Mucosa of descending colon (tissue), 3 donors: ENCODE measurements around the gene QRICH1. TPM values are rescaled to one million over a fixed set of nuclear protein-coding genes. Genes with fewer than 3 reads are reported as not detected.

Experiments used
- ATAC-seq: fragments of 200-7000 bp; cut with Tn5 transposase; one replicate; pipeline ENCODE4 v1.9.1; 2020; ENCODE audit warnings: mild to moderate bottlenecking, moderate library complexity
- DNase-seq, 3 donors: peaks; one replicate each; pipeline ENCODE4 v3.0.0-alpha.2; 2020
- H3K36me3 ChIP-seq: fragments of 200-600 bp; one replicate; pipeline ENCODE4 v1.8.0; 2021; ENCODE audit warnings: low read depth, mild to moderate bottlenecking
- H3K4me1 ChIP-seq: fragments of 200-600 bp; one replicate; pipeline ENCODE4 v1.8.0; 2021; ENCODE audit warnings: low read depth, mild to moderate bottlenecking
- H3K4me3 ChIP-seq: fragments of 200-600 bp; one replicate; pipeline ENCODE4 v1.8.0; 2021; ENCODE audit warnings: mild to moderate bottlenecking
- H3K9me3 ChIP-seq: fragments of 200-600 bp; one replicate; pipeline ENCODE4 v1.8.0; 2021; ENCODE audit warnings: mild to moderate bottlenecking
- intact Hi-C, 2 donors: fragments of 100-400 bp; cut with DNase I in 1 of 2; cut with micrococcal nuclease in 1 of 2; formaldehyde crosslinking; loops; one replicate each; pipeline versions ENCODE4 v1.11.0 to v1.11.1; 2022; cut with DNase I, micrococcal nuclease
- total RNA-seq, 3 donors: library from RNA; stranded (reverse); fragmentation: NEBNext Ultra II Directional in 2 of 3; extraction: Animal tissue kit (Norgen Biotek cat#: 25700) in 2 of 3; gene quantifications; one replicate each; pipeline versions ENCODE4 v1.2.1 to v1.2.4, GENCODE V29; 2021 to 2023
- TF ChIP-seq, protein P1 (sequence below): fragments of 200-600 bp; IDR thresholded peaks from one replicate; pipeline ENCODE4 v1.8.0; 2022; ENCODE audit warnings: antibody characterized with exemption, mild to moderate bottlenecking
- donor health status: DM: no; HTN: no; CAD: no; lungs with moderate emphysema.
- donor health status: DM: no; HTN: no; CAD: no.
- donor health status: DM: no; HTN: yes; CAD: no.

Gene QRICH1
- total RNA-seq, 3 donors from 2014 or later: 73.0 to 104 (median 86.1) TPM

DNA sequence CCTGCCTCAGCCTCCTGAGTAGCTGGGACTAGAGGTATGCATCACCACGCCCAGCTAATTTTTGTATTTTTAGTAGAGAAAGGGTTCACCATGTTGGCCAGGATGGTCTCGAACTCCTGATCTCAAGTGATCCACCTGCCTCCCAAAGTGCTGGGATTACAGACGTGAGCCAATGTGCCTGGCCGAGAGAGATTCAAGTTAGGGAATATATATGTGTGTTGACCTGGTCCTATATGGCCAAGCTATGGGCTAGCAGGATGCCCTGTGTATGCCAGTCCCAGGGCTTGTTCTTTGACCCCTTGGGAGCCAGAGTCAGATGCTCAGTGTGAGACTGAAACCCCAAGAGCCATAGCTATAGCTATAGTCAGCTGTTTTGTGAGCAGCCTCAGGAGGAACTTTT is 70.1 kb downstream of the QRICH1 start:
- intact Hi-C loops: no loop called here
- DNase-seq: no peak

DNA sequence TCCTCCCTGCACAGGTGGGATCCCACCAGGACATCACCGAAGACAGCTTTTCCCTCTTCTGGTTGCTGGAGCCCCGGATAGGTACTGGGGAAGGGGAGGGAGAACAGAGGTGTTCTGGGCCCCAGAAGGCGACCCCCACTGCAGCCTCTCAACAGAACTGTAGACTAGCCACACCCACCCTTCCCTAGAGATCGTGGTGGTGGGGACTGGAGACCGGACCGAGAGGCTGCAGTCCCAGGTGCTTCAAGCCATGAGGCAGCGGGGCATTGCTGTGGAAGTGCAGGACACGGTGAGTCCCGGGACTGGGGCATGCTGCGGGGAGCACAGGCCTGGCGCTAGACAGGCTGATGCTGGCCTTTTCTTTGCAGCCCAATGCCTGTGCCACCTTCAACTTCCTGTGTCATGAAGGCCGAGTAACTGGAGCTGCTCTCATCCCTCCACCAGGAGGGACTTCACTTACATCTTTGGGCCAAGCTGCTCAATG is 71.1 kb downstream of the QRICH1 start:
- Histone ChIP-seq H3K9me3 (no peaks in the 10 kb centered on the region), H3K36me3 (peaks cover 8% of the 10 kb centered on the region), H3K4me3 (peak overlapping the region; percentile 63), H3K4me1 (peaks cover 31% of the 10 kb centered on the region)
- ATAC-seq: no peak
- TF ChIP-seq, protein P1, sequence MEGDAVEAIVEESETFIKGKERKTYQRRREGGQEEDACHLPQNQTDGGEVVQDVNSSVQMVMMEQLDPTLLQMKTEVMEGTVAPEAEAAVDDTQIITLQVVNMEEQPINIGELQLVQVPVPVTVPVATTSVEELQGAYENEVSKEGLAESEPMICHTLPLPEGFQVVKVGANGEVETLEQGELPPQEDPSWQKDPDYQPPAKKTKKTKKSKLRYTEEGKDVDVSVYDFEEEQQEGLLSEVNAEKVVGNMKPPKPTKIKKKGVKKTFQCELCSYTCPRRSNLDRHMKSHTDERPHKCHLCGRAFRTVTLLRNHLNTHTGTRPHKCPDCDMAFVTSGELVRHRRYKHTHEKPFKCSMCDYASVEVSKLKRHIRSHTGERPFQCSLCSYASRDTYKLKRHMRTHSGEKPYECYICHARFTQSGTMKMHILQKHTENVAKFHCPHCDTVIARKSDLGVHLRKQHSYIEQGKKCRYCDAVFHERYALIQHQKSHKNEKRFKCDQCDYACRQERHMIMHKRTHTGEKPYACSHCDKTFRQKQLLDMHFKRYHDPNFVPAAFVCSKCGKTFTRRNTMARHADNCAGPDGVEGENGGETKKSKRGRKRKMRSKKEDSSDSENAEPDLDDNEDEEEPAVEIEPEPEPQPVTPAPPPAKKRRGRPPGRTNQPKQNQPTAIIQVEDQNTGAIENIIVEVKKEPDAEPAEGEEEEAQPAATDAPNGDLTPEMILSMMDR: no peak
- intact Hi-C loops: no loop called here
- peak in 2 of 3 donors; percentile 47 to 64 for DNase-seq

More for the DNA sequence above, 70.1 kb downstream of the QRICH1 start:
- H3K4me1 ChIP-seq: peaks cover 37% of the 10 kb centered on the region
- H3K9me3 ChIP-seq: no peaks in the 10 kb centered on the region
- H3K36me3 ChIP-seq: peaks cover 8% of the 10 kb centered on the region
- TF ChIP-seq, protein P1: no peak
- ATAC-seq: no peak
- no peak overlapping the region for H3K4me3 ChIP-seq

DNA sequence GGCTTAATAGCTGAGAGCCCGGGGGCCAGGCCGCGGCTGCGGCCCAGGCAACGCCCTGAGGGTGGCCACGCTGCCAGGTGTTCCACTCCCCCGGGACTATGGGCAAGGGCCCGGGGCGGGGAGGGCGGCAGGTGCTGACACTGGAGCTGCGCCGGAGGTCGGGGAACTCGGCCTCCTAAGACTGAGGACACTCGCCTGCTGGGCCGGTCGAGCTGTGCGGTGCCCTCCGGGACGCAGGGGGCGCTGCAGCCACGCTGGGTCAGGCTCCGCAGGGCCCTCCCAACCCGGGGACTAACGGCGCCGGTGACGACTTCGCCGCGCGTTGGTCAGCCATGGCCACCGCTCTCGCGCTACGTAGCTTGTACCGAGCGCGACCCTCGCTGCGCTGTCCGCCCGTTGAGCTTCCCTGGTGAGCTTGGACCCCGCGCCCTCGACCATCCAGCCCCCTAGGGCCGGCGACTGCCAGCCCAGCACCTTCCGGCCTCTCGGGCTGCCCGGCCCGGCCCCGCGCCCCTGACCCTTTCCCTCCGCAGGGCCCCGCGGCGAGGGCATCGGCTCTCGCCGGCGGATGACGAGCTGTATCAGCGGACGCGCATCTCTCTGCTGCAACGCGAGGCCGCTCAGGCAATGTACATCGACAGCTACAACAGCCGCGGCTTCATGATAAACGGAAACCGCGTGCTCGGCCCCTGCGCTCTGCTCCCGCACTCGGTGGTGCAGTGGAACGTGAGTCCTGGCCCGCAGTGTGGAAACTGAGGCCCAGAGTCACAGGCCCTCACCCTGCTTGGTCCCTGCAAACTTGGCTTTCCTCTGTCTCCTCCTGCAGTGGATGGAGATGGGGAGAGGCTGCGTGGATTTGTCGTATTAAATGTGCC is 71.8 kb downstream of the QRICH1 start, which contains the start of gene NDUFAF3:
Gene NDUFAF3 (plus strand): TSS at position 309 of the 875 bp plus-strand sequence. CDS start 24 bp downstream, at position 333.
- intact Hi-C loops: no loop called here
- TF ChIP-seq, protein P1: peak; percentile 81
- Histone ChIP-seq H3K4me3 (peak within 1 kb of the TSS; percentile 63), H3K4me1 (peaks cover 38% of the 10 kb centered on the region), H3K36me3 (peaks cover 8% of the 10 kb centered on the region), H3K9me3 (no peaks in the 10 kb centered on the region)
- DNase-seq: peak; percentile 94 to 97 (median 96)
- peak; percentile 78 for ATAC-seq

DNA sequence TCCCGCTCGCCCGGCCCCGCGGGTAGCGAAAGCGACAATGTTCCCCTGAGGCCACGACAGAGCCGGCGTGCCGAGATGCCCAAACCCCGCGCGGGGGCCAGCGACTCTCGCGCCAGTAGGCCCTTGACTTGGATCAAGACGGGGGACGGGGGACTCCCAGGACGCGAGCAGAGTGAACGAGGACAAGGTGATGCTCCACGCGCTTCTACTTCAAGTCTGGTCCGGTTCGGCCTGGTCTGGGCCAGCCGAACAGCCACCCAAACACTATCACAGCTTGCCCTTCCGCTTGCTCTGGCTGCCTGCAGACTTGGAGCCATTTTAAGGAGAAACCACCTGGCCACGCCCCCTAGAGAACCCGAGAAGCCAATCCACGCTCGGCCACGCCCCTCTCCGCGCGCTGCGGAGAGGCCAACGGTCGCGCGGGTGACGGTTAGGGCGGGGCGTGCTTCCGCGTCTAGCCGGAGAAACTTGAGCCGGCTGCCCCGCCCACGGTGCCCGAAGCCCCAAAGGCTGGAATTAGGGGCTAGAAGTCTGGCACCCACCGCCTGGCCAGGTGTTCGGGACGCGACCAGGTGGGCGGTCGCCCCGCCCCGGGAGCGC is 72.6 kb downstream of the QRICH1 start:
- peaks cover 40% of the 10 kb centered on the region for H3K4me1 ChIP-seq
- H3K9me3 ChIP-seq: no peaks in the 10 kb centered on the region
- DNase-seq: peak; percentile 100
- ATAC-seq: peak; percentile 81
- peaks cover 8% of the 10 kb centered on the region for H3K36me3 ChIP-seq
- intact Hi-C loops: no loop called here
- H3K4me3 ChIP-seq: peak overlapping the region; percentile 63
- TF ChIP-seq, protein P1: no peak

DNA sequence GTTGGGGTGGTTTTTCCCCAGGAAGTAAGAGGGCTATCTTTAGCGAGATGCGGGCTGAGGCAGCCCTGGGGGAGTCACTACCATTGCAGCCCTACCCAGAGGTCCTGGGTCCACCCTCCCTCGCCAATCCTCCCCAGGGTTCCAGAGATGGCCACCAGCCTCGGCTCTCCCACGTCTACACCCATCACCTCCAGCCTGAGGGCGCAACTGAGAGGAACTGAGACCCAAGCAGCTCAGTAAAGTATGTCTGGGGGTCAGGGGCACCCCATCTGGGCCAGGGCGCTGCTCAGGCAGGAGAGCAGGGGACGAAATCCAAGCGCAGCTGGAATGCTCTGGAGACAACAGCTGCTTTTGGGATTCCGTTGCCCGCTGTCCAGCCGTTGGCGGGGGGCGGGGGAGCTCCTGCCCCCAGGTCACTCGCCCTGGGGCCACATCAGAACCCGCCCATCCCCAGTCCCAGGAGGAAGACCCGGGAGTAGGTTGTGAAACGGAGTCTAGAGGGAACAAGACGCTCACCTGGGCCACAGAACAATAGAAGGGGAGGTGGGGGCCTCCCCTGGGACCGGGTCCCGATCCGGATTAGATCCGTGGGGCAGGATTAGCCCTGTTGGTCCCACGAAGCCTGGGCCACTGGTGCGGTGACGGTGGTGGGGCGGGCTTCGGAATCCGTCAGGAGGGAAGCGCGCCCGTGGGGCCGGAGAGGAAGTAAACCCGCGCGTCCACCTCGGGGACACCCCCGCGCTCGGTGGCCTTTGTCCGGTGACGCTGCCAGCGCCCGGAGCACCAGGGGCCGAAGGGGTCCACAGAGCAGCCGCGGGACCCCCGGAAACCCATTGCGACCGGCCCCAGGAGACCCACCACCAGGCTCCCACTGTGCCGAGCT is 73.3 kb downstream of the QRICH1 start:
- H3K36me3 ChIP-seq: peaks cover 8% of the 10 kb centered on the region
- ATAC-seq (peak; percentile 34), DNase-seq (peak; percentile 68 to 88 (median 82))
- peaks cover 40% of the 10 kb centered on the region for H3K4me1 ChIP-seq
- no peaks in the 10 kb centered on the region for H3K9me3 ChIP-seq
- intact Hi-C loops: no loop called here
- TF ChIP-seq, protein P1: no peak
- peak overlapping the region; percentile 63 for H3K4me3 ChIP-seq
